Breast epithelium (tissue), 4 donors: ENCODE results near the gene GARS1. TPM values are rescaled to one million over a fixed set of nuclear protein-coding genes. Genes with fewer than 3 reads are reported as not detected.
A peak's percentile ranks its signal among the peaks of the same experiment; 100 is the strongest.

ENCODE experiments used
- DNase-seq, 2 donors: peaks; one replicate each; pipeline ENCODE4 v3.0.0-alpha.2; 2019; ENCODE audit warnings: low spot score in 2 of 2
- H3K27ac ChIP-seq, 2 donors: fragments of 200-600 bp; sonication (generic) in 1 of 2; one replicate each; pipeline ENCODE4 v1.5.1; 2016 to 2019; ENCODE audit warnings: mild to moderate bottlenecking in 1 of 2
- H3K27me3 ChIP-seq, 2 donors: fragments of 200-600 bp; sonication (generic) in 1 of 2; one replicate each; pipeline versions ENCODE4 v1.5.1 to v1.6.0; 2017 to 2019; ENCODE audit warnings: control low read depth in 1 of 2, mild to moderate bottlenecking in 1 of 2
- H3K36me3 ChIP-seq: fragments of 200-600 bp; one replicate; pipeline ENCODE4 v1.5.1; 2019
- H3K4me1 ChIP-seq, 2 donors: fragments of 200-600 bp; sonication (generic); one replicate each; pipeline ENCODE4 v1.5.1; 2016 to 2019; ENCODE audit warnings: control low read depth in 1 of 2
- H3K4me3 ChIP-seq, 3 donors: fragments of 200-600 bp; sonication (generic); 1 replicate in 2 of 3; 2 replicates in 1 of 3; pipeline ENCODE4 v1.5.1; 2016 to 2019; ENCODE audit warnings: mild to moderate bottlenecking in 3 of 3, moderate library complexity in 2 of 3
- H3K9me3 ChIP-seq, 2 donors: fragments of 200-600 bp; sonication (generic) in 1 of 2; one replicate each; pipeline ENCODE4 v1.5.1; 2016 to 2019; ENCODE audit warnings: control low read depth in 1 of 2
- POLR2A ChIP-seq: fragments of 450-650 bp; IDR thresholded peaks from one replicate; pipeline ENCODE4 v1.6.1; 2016; ENCODE audit warnings: antibody characterized with exemption, mild to moderate bottlenecking, moderate library complexity
- POLR2AphosphoS5 ChIP-seq, 3 donors: sonication (generic); formaldehyde crosslinking; IDR thresholded peaks; one replicate each; pipeline ENCODE4 v1.6.1; 2017; ENCODE audit warnings: antibody characterized with exemption in 3 of 3
- intact Hi-C: fragments of 100-400 bp; cut with DNase I; formaldehyde crosslinking; loops from one replicate; pipeline ENCODE4 v1.15.1; 2023; ENCODE audit warnings: low total_unique reads
- total RNA-seq, 3 donors: library from RNA; depleted of rRNA; stranded (reverse); fragments of >200 nt; gene quantifications; one replicate each; pipeline ENCODE4 v1.1.0, GENCODE V29; 2016
- TF ChIP-seq, protein P1 (sequence below), 3 donors: fragments of 450-650 bp; IDR thresholded peaks; one replicate each; pipeline ENCODE4 v1.5.1; 2016 to 2017; ENCODE audit warnings: antibody characterized with exemption in 3 of 3, mild to moderate bottlenecking in 3 of 3, moderate library complexity in 3 of 3

The GARS1 gene
- total RNA-seq, 3 donors from 2014 or later, result 50.9 to 66.9 (median 56.8) TPM

DNA sequence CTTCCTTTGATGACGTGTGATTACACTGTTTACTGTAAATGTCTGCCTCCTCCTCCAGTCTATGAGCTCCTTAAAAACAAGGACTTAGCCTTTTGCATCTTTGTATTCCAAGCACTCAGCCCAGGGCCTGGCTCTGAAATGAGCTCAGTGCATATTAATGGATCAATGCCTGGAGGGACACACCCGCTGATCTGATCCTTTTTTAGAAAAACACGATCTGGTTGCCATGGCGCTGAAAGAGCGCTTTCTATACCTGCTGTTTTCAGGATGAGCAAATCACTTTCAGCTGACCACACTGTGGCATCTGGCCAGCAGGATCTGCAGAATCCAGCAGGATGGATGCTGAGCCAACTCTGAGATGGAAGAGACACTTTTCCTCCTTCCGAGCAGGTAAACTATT, 37.8 kb upstream of the GARS1 start:
- intact Hi-C loops, result no loop called here
- peak overlapping the region; percentile 88 to 95 for H3K27ac ChIP-seq
- peak; percentile 78 to 94 for DNase-seq

DNA sequence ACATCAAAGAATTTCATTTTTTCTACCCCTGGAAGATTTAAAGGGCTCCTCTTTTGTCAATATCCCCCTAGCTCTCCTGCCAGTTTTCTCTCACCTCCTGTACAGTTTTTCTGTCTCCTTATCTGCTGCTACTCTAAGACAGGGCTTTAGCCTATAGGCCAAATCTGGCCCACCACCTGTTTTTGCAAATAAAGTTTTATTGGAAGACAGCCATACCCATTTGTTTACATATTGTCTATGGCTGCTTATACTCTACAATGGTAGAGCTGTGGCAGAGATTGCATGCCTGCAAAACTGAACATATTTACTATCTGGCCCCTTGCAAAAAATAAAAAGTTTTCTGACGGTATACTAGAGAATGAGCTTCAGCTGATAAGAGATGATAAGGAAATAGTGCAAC, 37.4 kb upstream of the GARS1 start:
- no peaks in the 10 kb centered on the region for H3K36me3 ChIP-seq
- TF ChIP-seq POLR2A (no peak), POLR2AphosphoS5 (IDR thresholded peaks at IDR 0.05) (no peak)
- TF ChIP-seq, protein P1, sequence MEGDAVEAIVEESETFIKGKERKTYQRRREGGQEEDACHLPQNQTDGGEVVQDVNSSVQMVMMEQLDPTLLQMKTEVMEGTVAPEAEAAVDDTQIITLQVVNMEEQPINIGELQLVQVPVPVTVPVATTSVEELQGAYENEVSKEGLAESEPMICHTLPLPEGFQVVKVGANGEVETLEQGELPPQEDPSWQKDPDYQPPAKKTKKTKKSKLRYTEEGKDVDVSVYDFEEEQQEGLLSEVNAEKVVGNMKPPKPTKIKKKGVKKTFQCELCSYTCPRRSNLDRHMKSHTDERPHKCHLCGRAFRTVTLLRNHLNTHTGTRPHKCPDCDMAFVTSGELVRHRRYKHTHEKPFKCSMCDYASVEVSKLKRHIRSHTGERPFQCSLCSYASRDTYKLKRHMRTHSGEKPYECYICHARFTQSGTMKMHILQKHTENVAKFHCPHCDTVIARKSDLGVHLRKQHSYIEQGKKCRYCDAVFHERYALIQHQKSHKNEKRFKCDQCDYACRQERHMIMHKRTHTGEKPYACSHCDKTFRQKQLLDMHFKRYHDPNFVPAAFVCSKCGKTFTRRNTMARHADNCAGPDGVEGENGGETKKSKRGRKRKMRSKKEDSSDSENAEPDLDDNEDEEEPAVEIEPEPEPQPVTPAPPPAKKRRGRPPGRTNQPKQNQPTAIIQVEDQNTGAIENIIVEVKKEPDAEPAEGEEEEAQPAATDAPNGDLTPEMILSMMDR (IDR thresholded peaks at IDR 0.05), result no peak
- no peak overlapping the region for H3K4me3 ChIP-seq
- intact Hi-C loops, result no loop called here
- no peaks in the 10 kb centered on the region for H3K9me3 ChIP-seq
- peaks cover 3 to 16% of the 10 kb centered on the region in 2 donors for H3K4me1 ChIP-seq
- no peaks in the 10 kb centered on the region for H3K27me3 ChIP-seq
- peak overlapping the region; percentile 88 to 95 for H3K27ac ChIP-seq
- no peak for DNase-seq

More for the DNA sequence above, 37.8 kb upstream of the GARS1 start:
- Histone ChIP-seq H3K4me1 (peaks cover 3 to 16% of the 10 kb centered on the region in 2 donors), H3K9me3 (no peaks in the 10 kb centered on the region), H3K4me3 (no peak overlapping the region), H3K36me3 (no peaks in the 10 kb centered on the region), H3K27me3 (no peaks in the 10 kb centered on the region)
- TF ChIP-seq, protein P1 (IDR thresholded peaks at IDR 0.05), result no peak
- TF ChIP-seq POLR2A, result no peak
- peak in 2 of 3 donors; percentile 19 to 44 for TF ChIP-seq POLR2AphosphoS5 (IDR thresholded peaks at IDR 0.05)

DNA sequence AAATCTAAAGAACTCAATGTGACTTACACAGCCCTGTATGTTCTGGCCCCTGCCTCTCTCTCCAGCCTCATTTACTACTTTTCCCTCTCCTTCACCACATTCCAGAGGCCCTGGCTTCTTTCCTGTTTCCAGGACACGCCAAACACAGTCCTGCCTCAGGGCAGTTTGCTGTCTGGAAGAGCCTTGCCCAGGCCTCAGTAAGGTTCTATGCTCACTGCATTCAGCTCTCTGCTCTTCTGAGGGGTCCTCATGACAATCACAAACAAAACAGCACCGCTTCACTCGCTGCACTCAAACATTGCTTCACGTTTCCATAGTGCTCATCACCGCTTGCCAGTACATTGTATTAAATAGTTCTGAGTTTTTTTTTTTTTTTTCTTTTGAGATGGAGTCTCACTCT, 35.1 kb upstream of the GARS1 start:
- no peaks in the 10 kb centered on the region for H3K36me3 ChIP-seq
- peaks cover 3 to 24% of the 10 kb centered on the region in 2 donors for H3K4me1 ChIP-seq
- peak in 1 of 3 donors; percentile 11 for TF ChIP-seq POLR2AphosphoS5 (IDR thresholded peaks at IDR 0.05)
- no peak for TF ChIP-seq POLR2A
- TF ChIP-seq, protein P1 (IDR thresholded peaks at IDR 0.05), result no peak
- intact Hi-C loops, result no loop called here
- H3K27ac ChIP-seq, result peak overlapping the region; percentile 63 to 81
- H3K27me3 ChIP-seq, result no peaks in the 10 kb centered on the region
- DNase-seq, result peak; percentile 70 to 72
- H3K4me3 ChIP-seq, result no peak overlapping the region
- no peaks in the 10 kb centered on the region for H3K9me3 ChIP-seq

DNA sequence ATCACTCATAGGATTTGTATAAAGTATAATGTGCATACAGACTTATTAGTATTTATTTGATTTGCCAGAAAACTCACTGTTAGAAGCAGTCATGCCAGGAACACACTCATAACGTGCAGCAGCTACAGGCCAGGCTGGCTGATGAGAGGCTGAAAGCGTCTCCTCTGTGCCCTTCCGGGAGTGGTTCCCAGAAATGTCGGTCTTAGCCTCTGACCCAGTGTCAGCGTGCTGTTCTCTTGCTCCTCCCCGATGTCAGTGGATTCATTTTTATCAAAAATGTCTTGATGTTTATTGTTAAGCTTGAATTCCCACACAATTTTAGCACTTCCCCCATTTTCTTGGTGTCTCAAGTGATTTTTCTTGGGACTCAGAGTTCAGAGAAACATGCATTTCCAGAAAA, 33.3 kb upstream of the GARS1 start:
- H3K36me3 ChIP-seq, result no peaks in the 10 kb centered on the region
- H3K27me3 ChIP-seq, result no peaks in the 10 kb centered on the region
- peaks cover 1 to 24% of the 10 kb centered on the region in 2 donors for H3K4me1 ChIP-seq
- peak overlapping the region; percentile 44 to 63 for H3K27ac ChIP-seq
- H3K4me3 ChIP-seq, result no peak overlapping the region
- no peaks in the 10 kb centered on the region for H3K9me3 ChIP-seq
- no peak for DNase-seq
- intact Hi-C loops, result no loop called here
- TF ChIP-seq, protein P1 (IDR thresholded peaks at IDR 0.05), result no peak
- TF ChIP-seq POLR2A (no peak), POLR2AphosphoS5 (IDR thresholded peaks at IDR 0.05) (no peak)

DNA sequence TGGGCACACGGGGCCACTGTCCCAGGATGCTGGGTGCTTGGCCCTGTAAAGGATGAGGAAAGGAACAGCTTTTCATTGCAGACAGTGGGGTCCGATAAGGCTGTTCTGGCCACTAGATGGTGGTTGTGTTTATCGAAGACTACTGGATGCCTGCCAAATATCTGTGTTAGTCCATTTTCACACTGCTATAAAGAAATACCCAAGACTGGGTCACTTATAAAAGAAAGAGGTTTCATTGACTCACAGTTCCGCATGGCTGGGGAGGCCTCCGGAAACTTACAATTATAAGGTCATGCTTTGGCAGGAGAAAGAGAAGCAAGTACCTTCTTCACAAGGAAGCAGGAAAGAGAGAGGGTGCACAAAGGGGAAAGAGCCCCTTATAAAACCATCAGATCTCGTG, 32.2 kb upstream of the GARS1 start:
- no peaks in the 10 kb centered on the region for H3K9me3 ChIP-seq
- H3K4me3 ChIP-seq, result no peak overlapping the region
- intact Hi-C loops, result no loop called here
- DNase-seq, result no peak
- peaks cover 0 to 20% of the 10 kb centered on the region in 2 donors for H3K4me1 ChIP-seq
- TF ChIP-seq, protein P1 (IDR thresholded peaks at IDR 0.05), result no peak
- no peak for TF ChIP-seq POLR2A
- TF ChIP-seq POLR2AphosphoS5 (IDR thresholded peaks at IDR 0.05), result no peak
- no peaks in the 10 kb centered on the region for H3K36me3 ChIP-seq
- peak overlapping the region; percentile 86 to 87 for H3K27ac ChIP-seq
- no peaks in the 10 kb centered on the region for H3K27me3 ChIP-seq
